OCI-LY1 (cell line): Measurements from ENCODE around the gene AOAH.

ENCODE experiments used
- CTCF ChIP-seq: fragments of 200-600 bp; sonication (generic), shearing (Covaris generic); IDR thresholded peaks from 2 replicates; pipeline ENCODE4 v1.5.1; 2017; ENCODE audit warnings: mild to moderate bottlenecking, antibody characterized with exemption, low read length, moderate library complexity, mixed read lengths
- EZH2 ChIP-seq: fragments of 200-600 bp; sonication (generic), shearing (Covaris generic); IDR thresholded peaks from 2 replicates; pipeline ENCODE4 v1.8.0; 2017; ENCODE audit warnings: borderline replicate concordance, mixed run types, mild to moderate bottlenecking, antibody characterized with exemption, low read length, moderate library complexity, mixed read lengths

- no peak for TF ChIP-seq CTCF
- no peak for TF ChIP-seq EZH2
Measured at GRCh38 chr7:36708767-36709166, 15.5 kb downstream of the AOAH start.
